Astrocyte of the cerebellum (primary cell): ENCODE results near the gene ITGB6.

Experiments used
- DNase-seq: peaks from one replicate; pipeline ENCODE4 v3.0.0-alpha.2; 2011; ENCODE audit warnings: low read depth
- H3K4me3 ChIP-seq: 2 replicates; pipeline ENCODE4 v1.5.1; 2011; ENCODE audit warnings: mild to moderate bottlenecking, low read depth, low read length, moderate library complexity
- CTCF ChIP-seq: IDR thresholded peaks from 2 replicates; pipeline ENCODE4 v1.5.1; 2012; ENCODE audit warnings: low read length, low read depth, moderate library complexity, mild to moderate bottlenecking; ENCODE audit errors: missing control alignments
- in situ Hi-C: cut with HindIII; loops from 2 replicates; pipeline ENCODE4 v1.10.0; 2017; ENCODE audit warnings: low sequenced_read_pairs

The ITGB6 gene

GRCh38 chr2:160206436-160206835 lies 6.4 kb upstream of the ITGB6 start:
- H3K4me3 ChIP-seq = no peak overlapping the region
- DNase-seq = no peak
- no peak for TF ChIP-seq CTCF
- in situ Hi-C loops = no loop called here

- DNase-seq = peak; percentile 86
- in situ Hi-C loops = no loop called here
- TF ChIP-seq CTCF = no peak
- no peak overlapping the region for H3K4me3 ChIP-seq
Measured at GRCh38 chr2:160205505-160205904, 5.4 kb upstream of the ITGB6 start.

GRCh38 chr2:160203422-160203821 lies 3.4 kb upstream of the ITGB6 start:
- TF ChIP-seq CTCF = no peak
- H3K4me3 ChIP-seq = no peak overlapping the region
- in situ Hi-C loops = no loop called here

GRCh38 chr2:160203007-160203406 lies 2.9 kb upstream of the ITGB6 start:
- no peak overlapping the region for H3K4me3 ChIP-seq
- no peak for TF ChIP-seq CTCF
- in situ Hi-C loops = no loop called here
- DNase-seq = no peak

More at GRCh38 chr2:160203422-160203821, 3.4 kb upstream of the ITGB6 start:
- DNase-seq = no peak

GRCh38 chr2:160201849-160202539 lies 1.9 kb upstream of the ITGB6 start:
- no peak overlapping the region for H3K4me3 ChIP-seq
- in situ Hi-C loops = no loop called here
- DNase-seq = no peak
- no peak for TF ChIP-seq CTCF

- in situ Hi-C loops = no loop called here
- DNase-seq = no peak
- TF ChIP-seq CTCF = no peak
Measured at GRCh38 chr2:160200921-160201320, 849 bp upstream of the ITGB6 start.

More at GRCh38 chr2:160200921-160201320, 849 bp upstream of the ITGB6 start:
- H3K4me3 ChIP-seq = no peak overlapping the region
